DOHH2 (cell line): Measurements from ENCODE around the gene CPNE6.

Experiments used
- H3F3A ChIP-seq: fragments of 200-600 bp; sonication (generic), shearing (Covaris generic); 2 replicates; pipeline ENCODE4 v1.6.0; 2016; ENCODE audit warnings: antibody characterized with exemption, mild to moderate bottlenecking; ENCODE audit not compliant: control insufficient read depth, insufficient read depth
- H3K27ac ChIP-seq: fragments of 200-600 bp; sonication (generic); 2 replicates; pipeline ENCODE4 v1.5.1; 2014; ENCODE audit warnings: low read depth, mild to moderate bottlenecking, low read length, moderate library complexity
- H3K27me3 ChIP-seq: fragments of 200-600 bp; sonication (generic); 2 replicates; pipeline ENCODE4 v1.6.1; 2014; ENCODE audit warnings: mild to moderate bottlenecking, low read length, mixed read lengths; ENCODE audit not compliant: control insufficient read depth
- H3K36me3 ChIP-seq: fragments of 200-600 bp; sonication (generic); 2 replicates; pipeline ENCODE4 v1.6.1; 2014; ENCODE audit warnings: mild to moderate bottlenecking, low read length, moderate library complexity, mixed read lengths; ENCODE audit not compliant: control insufficient read depth
- H3K4me1 ChIP-seq: fragments of 200-600 bp; sonication (generic); 2 replicates; pipeline ENCODE4 v1.6.1; 2014; ENCODE audit warnings: mild to moderate bottlenecking, low read length, mixed read lengths; ENCODE audit not compliant: control insufficient read depth
- H3K4me2 ChIP-seq: fragments of 200-600 bp; sonication (generic); 2 replicates; pipeline ENCODE4 v1.6.0; 2014; ENCODE audit warnings: mild to moderate bottlenecking, low read length, moderate library complexity
- H3K4me3 ChIP-seq: fragments of 200-600 bp; sonication (generic); 2 replicates; pipeline ENCODE4 v1.5.1; 2014; ENCODE audit warnings: mild to moderate bottlenecking, low read length, mixed read lengths
- H3K79me2 ChIP-seq: fragments of 200-600 bp; sonication (generic); 2 replicates; pipeline ENCODE4 v1.6.1; 2014; ENCODE audit warnings: mild to moderate bottlenecking, low read length, mixed read lengths; ENCODE audit not compliant: control insufficient read depth
- H3K9me2 ChIP-seq: fragments of 200-600 bp; sonication (generic); replicated peaks from 2 replicates; pipeline ENCODE4 v1.6.1; 2014; ENCODE audit warnings: mild to moderate bottlenecking, low read length, mixed read lengths; ENCODE audit not compliant: control insufficient read depth
- H3K9me3 ChIP-seq: fragments of 200-600 bp; sonication (generic); 2 replicates; pipeline ENCODE4 v1.6.1; 2014; ENCODE audit warnings: antibody characterized with exemption, low read length, mixed read lengths; ENCODE audit not compliant: control insufficient read depth, insufficient read depth
- H4K20me1 ChIP-seq: fragments of 200-600 bp; sonication (generic); 2 replicates; pipeline ENCODE4 v1.6.0; 2014; ENCODE audit warnings: low read depth, mild to moderate bottlenecking, antibody characterized with exemption, low read length, moderate library complexity; ENCODE audit not compliant: control insufficient read depth, insufficient read depth
- EZH2phosphoT487 ChIP-seq: fragments of 200-600 bp; sonication (generic); IDR thresholded peaks from 2 replicates; pipeline ENCODE4 v1.6.1; 2017; ENCODE audit warnings: borderline replicate concordance, mild to moderate bottlenecking, antibody characterized with exemption, low read length, moderate library complexity, mixed read lengths
- TF ChIP-seq, protein P1 (sequence below): fragments of 200-600 bp; sonication (generic); IDR thresholded peaks from one replicate; pipeline ENCODE4 v1.5.1; 2014; ENCODE audit warnings: antibody characterized with exemption, mild to moderate bottlenecking, low read depth, low read length; ENCODE audit not compliant: poor library complexity, severe bottlenecking

CPNE6 gene

DNA sequence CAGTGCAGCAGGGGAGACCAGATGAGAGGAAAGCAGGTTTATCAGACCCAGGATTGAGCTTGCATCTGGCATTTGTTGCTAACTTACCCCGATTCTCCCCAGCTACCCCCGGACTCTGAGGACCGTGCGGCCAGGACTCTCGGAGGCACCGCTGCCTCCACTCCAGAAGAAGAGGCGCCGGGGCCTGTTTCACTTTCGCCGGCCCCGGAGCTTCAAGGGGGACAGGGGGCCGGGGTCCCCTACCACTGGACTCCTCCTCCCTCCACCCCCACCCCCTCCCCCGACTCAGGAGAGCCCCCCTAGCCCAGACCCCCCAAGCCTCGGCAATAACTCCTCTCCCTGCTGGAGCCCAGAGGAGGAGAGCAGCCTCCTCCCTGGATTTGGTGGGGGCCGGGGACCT lies 6.5 kb upstream of the CPNE6 start:
- Histone ChIP-seq H3K4me1 (no peaks in the 10 kb centered on the region), H3K79me2 (no peaks in the 10 kb centered on the region), H3K27me3 (no peaks in the 10 kb centered on the region), H3K4me3 (no peak overlapping the region), H3K9me2 (no peaks in the 10 kb centered on the region), H3K4me2 (no peak overlapping the region), H3K36me3 (no peaks in the 10 kb centered on the region), H3F3A (no peaks in the 10 kb centered on the region), H3K9me3 (no peaks in the 10 kb centered on the region), H3K27ac (no peak overlapping the region), H4K20me1 (no peaks in the 10 kb centered on the region)
- no peak for TF ChIP-seq EZH2phosphoT487

DNA sequence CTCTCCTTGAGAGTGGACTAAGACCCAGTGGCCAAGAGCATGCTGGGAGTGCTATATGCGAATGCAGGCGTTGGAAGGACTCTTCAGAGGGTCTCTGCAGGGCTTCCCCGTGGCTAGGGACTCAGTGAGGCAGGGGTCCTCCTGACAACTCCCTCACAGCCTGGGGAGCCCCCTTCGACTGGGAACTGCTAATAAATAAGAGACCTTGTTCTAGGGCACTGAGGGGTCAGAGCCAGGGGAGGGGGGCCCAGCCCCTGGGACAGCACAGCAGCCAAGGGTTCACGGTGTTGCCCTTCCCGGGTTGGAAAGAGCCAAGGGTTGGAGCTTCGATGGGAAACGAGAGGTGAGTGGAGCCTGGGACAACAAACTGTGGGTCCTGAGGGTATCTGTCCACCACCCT lies 6.0 kb upstream of the CPNE6 start:
- Histone ChIP-seq H3K4me2 (no peak overlapping the region), H3K4me1 (no peaks in the 10 kb centered on the region)

GRCh38 chr14:24066496-24067132 lies 4.7 kb upstream of the CPNE6 start:
- no peaks in the 10 kb centered on the region for H3K27me3 ChIP-seq
- no peak overlapping the region for H3K4me2 ChIP-seq
- H3K4me1 ChIP-seq = no peaks in the 10 kb centered on the region
- H3K27ac ChIP-seq = no peak overlapping the region
- H3K36me3 ChIP-seq = no peaks in the 10 kb centered on the region
- H3K9me3 ChIP-seq = no peaks in the 10 kb centered on the region
- H3K9me2 ChIP-seq = no peaks in the 10 kb centered on the region
- no peaks in the 10 kb centered on the region for H4K20me1 ChIP-seq
- H3F3A ChIP-seq = no peaks in the 10 kb centered on the region
- TF ChIP-seq, protein P1, sequence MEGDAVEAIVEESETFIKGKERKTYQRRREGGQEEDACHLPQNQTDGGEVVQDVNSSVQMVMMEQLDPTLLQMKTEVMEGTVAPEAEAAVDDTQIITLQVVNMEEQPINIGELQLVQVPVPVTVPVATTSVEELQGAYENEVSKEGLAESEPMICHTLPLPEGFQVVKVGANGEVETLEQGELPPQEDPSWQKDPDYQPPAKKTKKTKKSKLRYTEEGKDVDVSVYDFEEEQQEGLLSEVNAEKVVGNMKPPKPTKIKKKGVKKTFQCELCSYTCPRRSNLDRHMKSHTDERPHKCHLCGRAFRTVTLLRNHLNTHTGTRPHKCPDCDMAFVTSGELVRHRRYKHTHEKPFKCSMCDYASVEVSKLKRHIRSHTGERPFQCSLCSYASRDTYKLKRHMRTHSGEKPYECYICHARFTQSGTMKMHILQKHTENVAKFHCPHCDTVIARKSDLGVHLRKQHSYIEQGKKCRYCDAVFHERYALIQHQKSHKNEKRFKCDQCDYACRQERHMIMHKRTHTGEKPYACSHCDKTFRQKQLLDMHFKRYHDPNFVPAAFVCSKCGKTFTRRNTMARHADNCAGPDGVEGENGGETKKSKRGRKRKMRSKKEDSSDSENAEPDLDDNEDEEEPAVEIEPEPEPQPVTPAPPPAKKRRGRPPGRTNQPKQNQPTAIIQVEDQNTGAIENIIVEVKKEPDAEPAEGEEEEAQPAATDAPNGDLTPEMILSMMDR = no peak
- no peak for TF ChIP-seq EZH2phosphoT487
- H3K79me2 ChIP-seq = no peaks in the 10 kb centered on the region
- no peak overlapping the region for H3K4me3 ChIP-seq

More for the DNA sequence above, 6.0 kb upstream of the CPNE6 start:
- TF ChIP-seq EZH2phosphoT487 = no peak
- TF ChIP-seq, protein P1 = no peak
- Histone ChIP-seq H3K4me3 (no peak overlapping the region), H4K20me1 (no peaks in the 10 kb centered on the region), H3F3A (no peaks in the 10 kb centered on the region), H3K79me2 (no peaks in the 10 kb centered on the region), H3K9me3 (no peaks in the 10 kb centered on the region), H3K9me2 (no peaks in the 10 kb centered on the region), H3K27ac (no peak overlapping the region), H3K27me3 (no peaks in the 10 kb centered on the region), H3K36me3 (no peaks in the 10 kb centered on the region)

DNA sequence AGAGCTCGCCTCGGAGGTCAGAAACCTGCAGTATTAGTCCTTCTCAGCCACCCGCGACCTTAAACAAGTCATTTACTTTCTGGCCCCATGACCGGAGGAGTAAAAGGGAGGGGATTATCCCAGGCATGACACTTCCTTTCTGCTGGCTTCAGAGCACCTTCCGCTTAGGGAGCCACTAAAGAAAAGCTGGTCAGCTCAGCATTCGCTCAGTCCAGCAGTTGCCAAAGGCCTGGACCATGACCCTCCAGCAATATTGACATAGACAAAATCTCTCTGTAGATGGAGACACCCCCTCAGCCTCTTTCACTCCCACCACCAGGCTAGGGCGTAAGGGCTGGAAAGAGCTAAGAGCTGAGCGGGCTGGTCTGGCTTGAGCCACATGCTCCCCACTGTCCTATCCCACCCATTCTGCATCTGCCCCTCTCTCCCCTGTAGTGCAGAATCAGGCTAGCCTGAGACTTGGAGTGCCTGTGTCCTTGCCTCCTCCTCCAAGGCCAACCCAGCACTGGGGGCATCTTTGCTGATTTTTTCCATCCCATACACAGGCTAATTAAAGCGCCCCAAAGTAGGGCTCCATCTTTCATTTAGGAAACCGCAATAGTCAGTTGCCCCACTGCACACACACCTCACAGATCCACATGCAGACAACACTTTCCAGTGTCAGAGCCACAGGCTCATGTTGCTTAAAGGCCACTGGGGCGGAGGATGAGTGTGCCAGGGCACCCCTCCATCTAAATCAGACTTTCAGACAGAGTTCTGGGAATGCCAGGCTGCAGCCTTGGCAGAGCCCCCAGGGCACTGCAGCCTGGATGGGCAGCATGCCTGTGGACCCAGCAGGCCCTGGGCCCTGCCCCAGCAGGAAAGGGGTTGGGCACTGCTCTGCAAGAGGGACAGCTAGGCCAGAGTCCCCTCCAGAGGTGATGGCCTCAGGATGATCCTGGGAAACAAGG lies 4.0 kb upstream of the CPNE6 start:
- H3K4me2 ChIP-seq = no peak overlapping the region
- no peaks in the 10 kb centered on the region for H3K36me3 ChIP-seq
- H3K27me3 ChIP-seq = no peaks in the 10 kb centered on the region
- H3F3A ChIP-seq = no peaks in the 10 kb centered on the region
- no peaks in the 10 kb centered on the region for H3K9me3 ChIP-seq
- TF ChIP-seq EZH2phosphoT487 = no peak
- TF ChIP-seq, protein P1 = no peak
- H3K4me3 ChIP-seq = no peak overlapping the region
- no peaks in the 10 kb centered on the region for H3K4me1 ChIP-seq
- no peaks in the 10 kb centered on the region for H3K9me2 ChIP-seq
- no peaks in the 10 kb centered on the region for H4K20me1 ChIP-seq
- no peak overlapping the region for H3K27ac ChIP-seq
- H3K79me2 ChIP-seq = no peaks in the 10 kb centered on the region
